PC-3 (cell line): ENCODE measurements around the gene SCT. TPM values are rescaled to one million over a fixed set of nuclear protein-coding genes. Genes with fewer than 3 reads are reported as not detected.
"Not testable (repeated sequence)": the region's sequence is repeated elsewhere in the genome, so short reads cannot be mapped to it uniquely, and the experiment has no call there.

Experiments used
- ATAC-seq: fragments of 200-7000 bp; cut with Tn5 transposase; 2 replicates; pipeline ENCODE4 v1.9.1; 2020; ENCODE audit warnings: mild to moderate bottlenecking, moderate library complexity
- BruUV-seq: library from RNA; stranded (reverse); fragments of 400-500 nt; replicated peaks from 2 replicates; lab custom pipeline; 2021; lab: Mats Ljungman, UMichigan
- CTCF ChIA-PET: fragments of 300-600 bp; sonication (Branson Sonifier 250); formaldehyde crosslinking; loops from one replicate; lab custom pipeline; 2022; ENCODE audit warnings: antibody characterized with exemption; lab: Charles Lee
- POLR2A ChIA-PET: fragments of 300-600 bp; sonication (Branson Sonifier 250); formaldehyde crosslinking; loops from one replicate; lab custom pipeline; 2022; ENCODE audit warnings: antibody characterized with exemption; ENCODE audit not compliant: unreplicated experiment; lab: Charles Lee
- DNase-seq: peaks from one replicate; pipeline ENCODE4 v3.0.0-alpha.2; 2015
- H2AFZ ChIP-seq: fragments of 300-600 bp; sonication (generic); 2 replicates; pipeline ENCODE4 v1.6.0; 2016; ENCODE audit warnings: antibody characterized with exemption, low read length
- H3F3A ChIP-seq: fragments of 300-600 bp; sonication (generic); one replicate; pipeline ENCODE4 v1.6.0; 2017; ENCODE audit warnings: antibody characterized with exemption, low read length, control low read depth, mild to moderate bottlenecking; ENCODE audit not compliant: unreplicated experiment
- H3K27ac ChIP-seq: fragments of 300-600 bp; sonication (generic); 2 replicates; pipeline ENCODE4 v1.5.1; 2016; ENCODE audit warnings: mild to moderate bottlenecking, low read length
- H3K27me3 ChIP-seq: fragments of 300-600 bp; sonication (generic); 2 replicates; pipeline ENCODE4 v1.6.1; 2016; ENCODE audit warnings: low read length, mixed read lengths
- H3K36me3 ChIP-seq: fragments of 300-600 bp; sonication (generic); 2 replicates; pipeline ENCODE4 v1.6.1; 2016; ENCODE audit warnings: low read depth, mixed run types, low read length, mixed read lengths
- H3K4me1 ChIP-seq: fragments of 300-600 bp; sonication (generic); 2 replicates; pipeline ENCODE4 v1.5.1; 2016; ENCODE audit warnings: low read length; ENCODE audit not compliant: insufficient read depth
- H3K4me2 ChIP-seq: fragments of 300-600 bp; sonication (generic); 2 replicates; pipeline ENCODE4 v1.6.0; 2016; ENCODE audit warnings: low read length
- H3K4me3 ChIP-seq: fragments of 300-600 bp; sonication (generic); 2 replicates; pipeline ENCODE4 v1.5.1; 2016; ENCODE audit warnings: mild to moderate bottlenecking, low read length, mixed read lengths
- H3K79me2 ChIP-seq: fragments of 300-600 bp; sonication (generic); 2 replicates; pipeline ENCODE4 v1.6.1; 2017; ENCODE audit warnings: low read length, mixed read lengths
- H3K9ac ChIP-seq: fragments of 300-600 bp; sonication (generic); 2 replicates; pipeline ENCODE4 v1.6.0; 2016; ENCODE audit warnings: mild to moderate bottlenecking, low read length
- H3K9me2 ChIP-seq: fragments of 300-600 bp; sonication (generic); replicated peaks from 2 replicates; pipeline ENCODE4 v1.6.1; 2016; ENCODE audit warnings: mixed run types, low read length, mixed read lengths
- H3K9me3 ChIP-seq: fragments of 300-600 bp; sonication (generic); 2 replicates; pipeline ENCODE4 v1.6.1; 2016; ENCODE audit warnings: low read length, mixed read lengths
- H4K20me1 ChIP-seq: fragments of 300-600 bp; sonication (generic); 2 replicates; pipeline ENCODE4 v1.6.1; 2016; ENCODE audit warnings: low read length, mixed read lengths
- EZH2 ChIP-seq: fragments of 300-600 bp; sonication (generic); IDR thresholded peaks from one replicate; pipeline ENCODE4 v1.6.1; 2017; ENCODE audit warnings: antibody characterized with exemption, mild to moderate bottlenecking, low read length; ENCODE audit not compliant: unreplicated experiment
- EZH2phosphoT487 ChIP-seq: fragments of 300-600 bp; sonication (generic); IDR thresholded peaks from 2 replicates; pipeline ENCODE4 v1.6.1; 2018; ENCODE audit warnings: mild to moderate bottlenecking, antibody characterized with exemption, low read length, borderline replicate concordance
- intact Hi-C: fragments of 100-400 bp; cut with micrococcal nuclease; formaldehyde crosslinking; loops from 2 replicates; pipeline ENCODE4 v1.9.0; 2023
- total RNA-seq: library from RNA; depleted of rRNA; stranded (reverse); fragments of >200 nt; gene quantifications from 2 replicates; pipeline ENCODE4 v1.2.3, GENCODE V29; 2014
- TF ChIP-seq, protein P1 (sequence below): fragments of 300-600 bp; sonication (generic); conservative IDR thresholded peaks from 2 replicates; pipeline ENCODE4 v1.5.1; 2017; ENCODE audit warnings: antibody characterized with exemption, low read depth, mild to moderate bottlenecking, low read length

The SCT gene
- total RNA-seq, 1 experiment from 2014 or later: not detected

DNA sequence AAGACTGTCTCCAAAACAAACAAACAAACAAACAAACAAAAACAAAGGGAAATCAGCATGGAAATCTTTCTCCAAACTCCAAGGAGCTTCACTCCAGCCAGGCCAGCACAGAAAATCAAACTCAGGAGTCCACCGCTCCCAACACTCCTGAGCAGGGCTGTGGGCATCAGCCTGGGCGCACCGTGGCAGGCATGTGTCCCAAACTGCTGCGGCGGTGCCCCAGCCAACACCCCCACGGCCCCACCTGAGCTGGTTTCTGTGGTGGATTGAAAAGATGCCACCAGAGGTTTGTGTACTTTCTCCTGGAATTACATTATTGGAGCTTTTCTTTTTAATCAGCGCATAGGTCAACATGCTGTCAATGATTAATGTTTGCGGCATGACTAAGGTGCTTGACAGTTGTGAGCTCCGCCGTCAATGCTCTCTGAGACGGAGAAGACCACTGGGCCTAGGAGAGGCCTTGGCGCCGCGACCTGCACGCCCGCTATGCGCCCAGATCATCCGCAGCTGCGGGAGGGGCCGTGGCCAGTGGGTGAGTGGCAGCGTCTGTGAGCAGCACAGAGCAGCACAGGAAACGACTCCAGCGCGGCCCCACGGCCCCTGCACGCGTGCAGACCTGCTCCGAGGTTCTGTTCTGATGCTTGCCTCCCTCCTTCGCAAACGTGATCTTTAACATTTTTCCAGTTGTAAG is 28.2 kb upstream of the SCT start:
- DNase-seq (peak; percentile 42), ATAC-seq (peak; percentile 91)
- BruUV-seq: no TSS peak
- Histone ChIP-seq H3F3A (no peaks in the 10 kb centered on the region), H3K9ac (no peak overlapping the region), H3K9me3 (no peaks in the 10 kb centered on the region), H2AFZ (no peak overlapping the region), H3K4me2 (no peak overlapping the region), H3K4me1 (no peaks in the 10 kb centered on the region), H3K27me3 (no peaks in the 10 kb centered on the region), H3K36me3 (no peaks in the 10 kb centered on the region), H3K79me2 (no peaks in the 10 kb centered on the region), H3K9me2 (no peaks in the 10 kb centered on the region), H4K20me1 (no peaks in the 10 kb centered on the region), H3K27ac (no peak overlapping the region), H3K4me3 (no peak overlapping the region)
- intact Hi-C loops: no loop called here
- TF ChIP-seq EZH2 (no peak), EZH2phosphoT487 (no peak)
- TF ChIP-seq, protein P1, sequence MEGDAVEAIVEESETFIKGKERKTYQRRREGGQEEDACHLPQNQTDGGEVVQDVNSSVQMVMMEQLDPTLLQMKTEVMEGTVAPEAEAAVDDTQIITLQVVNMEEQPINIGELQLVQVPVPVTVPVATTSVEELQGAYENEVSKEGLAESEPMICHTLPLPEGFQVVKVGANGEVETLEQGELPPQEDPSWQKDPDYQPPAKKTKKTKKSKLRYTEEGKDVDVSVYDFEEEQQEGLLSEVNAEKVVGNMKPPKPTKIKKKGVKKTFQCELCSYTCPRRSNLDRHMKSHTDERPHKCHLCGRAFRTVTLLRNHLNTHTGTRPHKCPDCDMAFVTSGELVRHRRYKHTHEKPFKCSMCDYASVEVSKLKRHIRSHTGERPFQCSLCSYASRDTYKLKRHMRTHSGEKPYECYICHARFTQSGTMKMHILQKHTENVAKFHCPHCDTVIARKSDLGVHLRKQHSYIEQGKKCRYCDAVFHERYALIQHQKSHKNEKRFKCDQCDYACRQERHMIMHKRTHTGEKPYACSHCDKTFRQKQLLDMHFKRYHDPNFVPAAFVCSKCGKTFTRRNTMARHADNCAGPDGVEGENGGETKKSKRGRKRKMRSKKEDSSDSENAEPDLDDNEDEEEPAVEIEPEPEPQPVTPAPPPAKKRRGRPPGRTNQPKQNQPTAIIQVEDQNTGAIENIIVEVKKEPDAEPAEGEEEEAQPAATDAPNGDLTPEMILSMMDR: no peak
- ChIA-PET POLR2A (no interaction called here), CTCF (no interaction called here)

DNA sequence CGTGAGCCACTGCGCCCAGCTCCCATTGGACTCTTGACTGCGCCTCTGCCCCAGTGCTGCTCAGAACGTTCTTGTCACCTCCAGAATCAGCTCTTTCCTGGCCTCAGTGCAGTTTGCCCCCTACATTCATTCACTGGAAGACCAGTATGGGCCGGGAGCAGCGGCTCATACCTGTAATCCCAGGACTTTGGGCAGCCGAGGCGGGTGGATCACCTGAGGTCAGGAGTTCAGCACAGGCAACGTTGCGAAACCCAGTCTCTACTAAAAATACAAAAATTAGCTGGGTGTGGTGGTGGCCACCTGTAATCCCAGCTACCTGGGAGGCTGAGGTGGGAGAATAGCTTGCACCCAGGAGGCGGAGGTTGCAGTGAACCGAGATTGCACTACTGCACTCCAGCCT is 27.5 kb upstream of the SCT start:
- ATAC-seq, H3K27me3 ChIP-seq, H3K27ac ChIP-seq, POLR2A ChIA-PET, H3K79me2 ChIP-seq, H3F3A ChIP-seq, H3K9me2 ChIP-seq, H4K20me1 ChIP-seq, H3K4me2 ChIP-seq, BruUV-seq, intact Hi-C loops, CTCF ChIA-PET, H2AFZ ChIP-seq, H3K4me1 ChIP-seq, DNase-seq, H3K4me3 ChIP-seq, H3K9ac ChIP-seq, H3K9me3 ChIP-seq, H3K36me3 ChIP-seq: not testable (repeated sequence)

DNA sequence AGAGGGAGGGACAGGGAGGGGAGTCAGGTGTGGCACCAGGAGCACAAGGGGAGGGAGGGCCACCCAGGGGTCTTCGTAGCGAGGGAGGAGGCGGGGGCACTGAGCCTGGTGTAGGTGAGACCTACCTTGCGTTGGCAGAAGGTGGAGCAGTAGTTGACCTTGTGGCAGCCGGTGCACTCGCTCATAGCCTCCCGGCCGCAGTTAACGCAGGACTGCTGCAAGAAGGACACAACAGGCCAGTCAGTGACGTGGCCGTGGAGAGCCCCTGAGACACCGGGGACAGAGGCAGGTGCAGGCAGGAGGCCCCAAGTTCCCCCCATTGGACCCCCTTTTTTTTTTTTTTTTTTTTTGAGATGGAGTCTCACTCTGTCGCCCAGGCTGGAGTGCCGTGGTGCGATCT is 26.9 kb upstream of the SCT start:
- H3K4me3 ChIP-seq: no peak overlapping the region
- no TSS peak for BruUV-seq
- no peak overlapping the region for H3K4me2 ChIP-seq
- ChIA-PET POLR2A (no interaction called here), CTCF (no interaction called here)
- H4K20me1 ChIP-seq: no peaks in the 10 kb centered on the region
- ATAC-seq (no peak), DNase-seq (no peak)
- H3K4me1 ChIP-seq: no peaks in the 10 kb centered on the region
- H2AFZ ChIP-seq: no peak overlapping the region
- no peaks in the 10 kb centered on the region for H3K9me2 ChIP-seq
- no peak overlapping the region for H3K9ac ChIP-seq
- TF ChIP-seq EZH2 (no peak), EZH2phosphoT487 (no peak)
- intact Hi-C loops: no loop called here
- H3K9me3 ChIP-seq: no peaks in the 10 kb centered on the region
- no peak overlapping the region for H3K27ac ChIP-seq
- H3K36me3 ChIP-seq: no peaks in the 10 kb centered on the region
- no peaks in the 10 kb centered on the region for H3K79me2 ChIP-seq
- H3F3A ChIP-seq: no peaks in the 10 kb centered on the region
- no peaks in the 10 kb centered on the region for H3K27me3 ChIP-seq

DNA sequence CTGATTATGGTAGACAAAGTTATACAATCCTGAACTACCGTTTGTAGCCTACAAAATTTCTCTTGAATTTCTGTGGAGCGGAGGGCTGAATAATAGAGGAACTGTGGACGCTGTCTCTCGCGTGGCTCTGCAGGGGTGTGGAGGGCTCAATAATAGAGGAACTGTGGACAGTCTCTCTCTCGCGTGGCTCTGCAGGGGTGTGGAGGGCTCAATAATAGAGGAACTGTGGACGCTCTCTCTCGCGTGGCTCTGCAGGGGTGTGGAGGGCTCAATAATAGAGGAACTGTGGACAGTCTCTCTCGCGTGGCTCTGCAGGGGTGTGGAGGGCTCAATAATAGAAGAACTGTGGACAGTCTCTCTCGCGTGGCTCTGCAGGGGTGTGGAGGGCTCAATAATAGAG is 26.2 kb upstream of the SCT start:
- H4K20me1 ChIP-seq, H3K4me3 ChIP-seq, H3K79me2 ChIP-seq, H3K27ac ChIP-seq, DNase-seq, intact Hi-C loops, H3K9ac ChIP-seq, H3K4me2 ChIP-seq, BruUV-seq, H3K27me3 ChIP-seq, H3K9me3 ChIP-seq, POLR2A ChIA-PET, H3F3A ChIP-seq, H3K9me2 ChIP-seq, ATAC-seq, H3K4me1 ChIP-seq, H3K36me3 ChIP-seq, H2AFZ ChIP-seq, CTCF ChIA-PET: not testable (repeated sequence)
